ENCODE results near the gene MAPT.

MAPT gene

DNA sequence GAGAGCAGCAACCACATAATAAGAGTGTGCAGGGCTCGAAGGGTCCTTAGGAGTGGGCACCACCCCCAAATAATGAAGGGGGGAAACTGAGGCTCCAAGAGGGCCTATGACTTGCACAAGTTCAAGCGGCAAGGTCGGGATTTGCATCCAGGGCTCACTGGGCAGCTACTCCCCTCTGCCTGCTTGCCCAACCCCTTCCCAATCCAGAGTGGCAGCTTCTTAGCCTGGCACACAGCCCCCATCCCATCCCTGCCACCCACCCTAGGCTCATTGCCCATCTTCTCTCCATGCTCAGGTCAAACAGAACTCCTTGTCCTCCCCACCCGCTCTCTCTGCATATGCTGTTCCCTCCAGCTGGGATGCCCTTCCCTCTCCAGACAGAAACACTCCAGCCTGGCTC is 47.3 kb upstream of the MAPT start:
- TF ChIP-seq, protein P1, sequence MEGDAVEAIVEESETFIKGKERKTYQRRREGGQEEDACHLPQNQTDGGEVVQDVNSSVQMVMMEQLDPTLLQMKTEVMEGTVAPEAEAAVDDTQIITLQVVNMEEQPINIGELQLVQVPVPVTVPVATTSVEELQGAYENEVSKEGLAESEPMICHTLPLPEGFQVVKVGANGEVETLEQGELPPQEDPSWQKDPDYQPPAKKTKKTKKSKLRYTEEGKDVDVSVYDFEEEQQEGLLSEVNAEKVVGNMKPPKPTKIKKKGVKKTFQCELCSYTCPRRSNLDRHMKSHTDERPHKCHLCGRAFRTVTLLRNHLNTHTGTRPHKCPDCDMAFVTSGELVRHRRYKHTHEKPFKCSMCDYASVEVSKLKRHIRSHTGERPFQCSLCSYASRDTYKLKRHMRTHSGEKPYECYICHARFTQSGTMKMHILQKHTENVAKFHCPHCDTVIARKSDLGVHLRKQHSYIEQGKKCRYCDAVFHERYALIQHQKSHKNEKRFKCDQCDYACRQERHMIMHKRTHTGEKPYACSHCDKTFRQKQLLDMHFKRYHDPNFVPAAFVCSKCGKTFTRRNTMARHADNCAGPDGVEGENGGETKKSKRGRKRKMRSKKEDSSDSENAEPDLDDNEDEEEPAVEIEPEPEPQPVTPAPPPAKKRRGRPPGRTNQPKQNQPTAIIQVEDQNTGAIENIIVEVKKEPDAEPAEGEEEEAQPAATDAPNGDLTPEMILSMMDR (IDR thresholded peaks at IDR 0.05) = no peak
- Mint-ChIP-seq H3K9me3 (no peaks in the 10 kb centered on the region), H3K4me3 (no peak overlapping the region), H3K36me3 (ENCODE audit: low read depth) (no peaks in the 10 kb centered on the region), H3K27me3 (ENCODE audit: low read depth, poor library complexity) (peaks cover 27% of the 10 kb centered on the region), H3K4me1 (no peaks in the 10 kb centered on the region), H3K27ac (no peak overlapping the region)
- DNase-seq = no peak

DNA sequence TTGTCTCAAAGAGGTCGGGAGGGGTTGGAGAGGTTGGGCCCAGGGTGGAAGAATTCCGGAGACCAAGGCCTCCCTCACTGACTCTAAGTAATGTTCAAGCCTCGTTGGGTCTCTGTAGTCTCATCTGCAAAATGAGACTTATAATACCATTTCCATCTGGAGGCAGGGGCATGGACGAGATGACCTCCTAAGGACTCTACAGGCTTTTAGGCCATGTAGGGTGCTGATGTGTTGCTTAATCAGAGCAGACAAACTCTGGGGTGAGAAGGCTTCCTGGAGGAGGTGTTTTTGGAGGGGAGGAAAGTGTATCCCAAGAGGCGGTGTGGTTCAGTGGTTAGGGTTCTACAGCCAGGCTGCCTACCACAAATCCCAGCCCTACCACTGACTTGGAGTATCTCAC is 46.6 kb upstream of the MAPT start:
- peaks cover 29% of the 10 kb centered on the region for H3K27me3 Mint-ChIP-seq (ENCODE audit: low read depth, poor library complexity)
- H3K27ac Mint-ChIP-seq = no peak overlapping the region
- H3K4me1 Mint-ChIP-seq = no peaks in the 10 kb centered on the region
- TF ChIP-seq, protein P1 (IDR thresholded peaks at IDR 0.05) = no peak
- no peaks in the 10 kb centered on the region for H3K36me3 Mint-ChIP-seq (ENCODE audit: low read depth)
- H3K9me3 Mint-ChIP-seq = no peaks in the 10 kb centered on the region
- H3K4me3 Mint-ChIP-seq = no peak overlapping the region
- no peak for DNase-seq

DNA sequence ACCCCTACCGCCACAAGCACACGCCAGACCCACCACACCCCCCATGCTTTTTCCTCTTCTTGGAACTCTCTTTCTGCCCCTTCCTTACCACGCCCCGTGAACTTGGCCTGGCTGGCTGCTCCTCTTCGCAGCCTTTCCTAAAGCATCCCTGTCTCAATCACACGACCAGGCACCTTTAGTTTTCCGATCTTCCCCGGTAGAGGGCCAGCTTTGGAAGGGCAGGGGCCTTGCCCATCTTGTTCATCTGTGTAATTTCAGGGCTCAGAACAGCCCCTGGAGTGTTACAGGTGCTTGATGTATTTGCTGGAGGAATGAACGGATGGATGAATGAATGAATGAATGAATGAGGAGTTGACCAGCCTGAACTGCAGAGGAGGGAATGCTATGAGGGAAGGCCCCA is 45.9 kb upstream of the MAPT start:
- H3K27ac Mint-ChIP-seq = no peak overlapping the region
- no peaks in the 10 kb centered on the region for H3K4me1 Mint-ChIP-seq

DNA sequence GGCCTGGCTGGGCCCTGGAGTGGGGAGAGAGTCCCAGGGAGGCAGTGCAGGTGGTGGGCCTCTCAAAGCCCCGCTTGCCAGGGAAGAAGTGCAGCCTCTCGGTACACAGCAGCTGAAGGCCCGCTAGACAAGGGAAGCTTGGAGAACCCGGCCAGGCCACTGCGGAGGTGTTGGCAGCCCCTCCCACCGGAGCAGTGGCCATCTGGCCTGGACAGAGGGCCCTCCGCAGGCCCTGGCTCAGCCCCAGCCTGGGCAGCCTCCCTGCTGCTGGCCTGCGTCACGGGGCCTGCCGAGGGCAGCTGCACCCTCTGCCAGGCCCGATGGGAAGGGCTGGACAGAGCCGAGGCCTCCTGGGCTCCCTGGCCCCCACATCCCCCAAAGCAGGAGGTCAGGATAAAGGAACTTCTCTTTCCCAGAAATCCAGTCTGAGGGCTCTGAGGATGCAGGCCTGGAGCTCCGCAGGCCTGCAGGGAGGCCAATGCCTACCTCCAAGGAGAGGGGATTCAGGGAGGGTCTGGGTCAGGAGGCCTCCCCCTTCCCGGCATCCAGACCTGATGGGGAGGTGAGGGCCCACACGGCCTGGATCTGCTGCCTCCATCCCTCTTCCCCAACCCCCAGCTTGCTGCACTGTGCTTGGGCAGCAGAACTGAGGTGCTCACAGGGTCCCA is 45.4 kb upstream of the MAPT start:
- H3K27ac Mint-ChIP-seq = no peak overlapping the region
- TF ChIP-seq, protein P1 (IDR thresholded peaks at IDR 0.05) = no peak
- DNase-seq = no peak
- H3K4me1 Mint-ChIP-seq = no peaks in the 10 kb centered on the region
- no peak overlapping the region for H3K4me3 Mint-ChIP-seq
- H3K9me3 Mint-ChIP-seq = no peaks in the 10 kb centered on the region
- H3K36me3 Mint-ChIP-seq (ENCODE audit: low read depth) = no peaks in the 10 kb centered on the region
- H3K27me3 Mint-ChIP-seq (ENCODE audit: low read depth, poor library complexity) = peaks cover 28% of the 10 kb centered on the region

More for the DNA sequence above, 45.9 kb upstream of the MAPT start:
- peaks cover 28% of the 10 kb centered on the region for H3K27me3 Mint-ChIP-seq (ENCODE audit: low read depth, poor library complexity)
- no peak overlapping the region for H3K4me3 Mint-ChIP-seq
- DNase-seq = no peak
- no peaks in the 10 kb centered on the region for H3K36me3 Mint-ChIP-seq (ENCODE audit: low read depth)
- no peaks in the 10 kb centered on the region for H3K9me3 Mint-ChIP-seq
- TF ChIP-seq, protein P1 (IDR thresholded peaks at IDR 0.05) = no peak

DNA sequence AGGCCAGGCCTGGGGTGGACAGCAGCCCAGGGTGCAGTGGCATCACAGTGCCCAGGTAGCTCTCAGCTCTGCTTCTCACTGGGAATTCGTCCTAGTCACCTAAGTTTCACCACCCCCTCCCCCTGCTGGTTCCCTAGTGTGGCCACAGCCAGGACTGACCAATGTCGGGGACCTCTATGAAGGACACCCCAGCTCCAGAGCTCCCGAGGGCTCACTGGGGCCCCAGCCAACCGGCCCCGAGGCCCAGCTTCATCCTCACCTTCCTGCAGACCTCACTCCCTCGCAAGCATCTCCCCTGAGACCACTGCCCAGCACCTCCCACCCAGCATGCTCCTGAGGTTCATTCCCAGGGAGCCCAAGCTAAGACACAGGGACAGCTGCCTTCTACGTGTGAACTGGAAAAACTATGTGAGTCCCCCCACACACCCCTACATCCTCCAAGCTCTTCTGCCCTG is 44.8 kb upstream of the MAPT start:
- Mint-ChIP-seq H3K4me3 (no peak overlapping the region), H3K27ac (no peak overlapping the region), H3K9me3 (no peaks in the 10 kb centered on the region), H3K36me3 (ENCODE audit: low read depth) (no peaks in the 10 kb centered on the region), H3K27me3 (ENCODE audit: low read depth, poor library complexity) (peaks cover 34% of the 10 kb centered on the region), H3K4me1 (no peaks in the 10 kb centered on the region)
- no peak for DNase-seq
- TF ChIP-seq, protein P1 (IDR thresholded peaks at IDR 0.05) = no peak

DNA sequence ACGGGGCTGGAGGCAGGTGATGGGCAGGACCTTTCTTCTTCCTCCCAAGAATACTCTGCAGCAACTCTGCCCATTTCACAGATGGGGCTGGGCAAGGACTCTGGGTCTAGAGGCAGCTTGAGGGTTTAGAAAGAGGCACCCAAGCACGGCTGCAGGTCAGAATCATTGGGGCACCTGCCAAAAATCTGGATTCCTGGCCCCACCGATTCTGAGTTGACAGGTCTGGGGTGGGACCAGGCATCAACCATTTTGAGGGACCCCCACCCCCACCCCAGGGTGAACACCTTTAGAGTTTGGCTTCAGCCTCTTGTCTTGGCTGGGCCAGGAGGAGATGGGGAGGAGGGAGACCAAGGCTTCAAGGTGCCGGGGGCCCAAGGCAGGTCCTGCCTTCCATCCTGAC is 44.3 kb upstream of the MAPT start:
- TF ChIP-seq, protein P1 (IDR thresholded peaks at IDR 0.05) = no peak
- Mint-ChIP-seq H3K4me1 (no peaks in the 10 kb centered on the region), H3K36me3 (ENCODE audit: low read depth) (no peaks in the 10 kb centered on the region), H3K4me3 (no peak overlapping the region), H3K9me3 (no peaks in the 10 kb centered on the region), H3K27me3 (ENCODE audit: low read depth, poor library complexity) (peaks cover 37% of the 10 kb centered on the region), H3K27ac (no peak overlapping the region)
- DNase-seq = no peak
